HAP-1 (cell line): Measurements from ENCODE around the gene ZNF532.

Source experiments
- DNase-seq, 2 experiments: peaks; one replicate each; pipeline ENCODE4 v3.0.0-alpha.2; 2016 to 2020; ENCODE audit warnings: low spot score in 2 of 2
- H3K27me3 ChIP-seq: fragments of 250-450 bp; sonication (Bioruptor Pico); 2 replicates; pipeline ENCODE4 v1.5.1; 2020; ENCODE audit warnings: low read depth, mild to moderate bottlenecking, moderate library complexity
- H3K36me3 ChIP-seq: fragments of 250-450 bp; sonication (Bioruptor Pico); replicated peaks from 2 replicates; pipeline ENCODE4 v1.5.1; 2020; ENCODE audit warnings: mild to moderate bottlenecking
- H3K4me1 ChIP-seq: fragments of 250-450 bp; sonication (Bioruptor Pico); 2 replicates; pipeline ENCODE4 v1.5.1; 2020; ENCODE audit warnings: mild to moderate bottlenecking
- H3K4me3 ChIP-seq: fragments of 250-450 bp; sonication (Bioruptor Pico); 2 replicates; pipeline ENCODE4 v1.5.1; 2020; ENCODE audit warnings: mild to moderate bottlenecking, moderate library complexity
- H3K9me3 ChIP-seq: fragments of 250-450 bp; sonication (Bioruptor Pico); 2 replicates; pipeline ENCODE4 v1.5.1; 2020; ENCODE audit warnings: mild to moderate bottlenecking, moderate library complexity
- in situ Hi-C: fragments of 300-500 bp; cut with MboI; formaldehyde crosslinking; loops from 3 replicates; pipeline ENCODE4 v1.14.3; 2020; ENCODE audit warnings: low sequenced_read_pairs, inconsistent platforms, mixed read lengths

Gene ZNF532

GRCh38 chr18:58998401-58999203, 133.9 kb downstream of the ZNF532 start:
- H3K4me1 ChIP-seq, result peaks cover 38% of the 10 kb centered on the region
- H3K36me3 ChIP-seq, result no peaks in the 10 kb centered on the region
- H3K4me3 ChIP-seq, result no peak overlapping the region
- no peaks in the 10 kb centered on the region for H3K27me3 ChIP-seq
- in situ Hi-C loops, result no loop called here
- no peaks in the 10 kb centered on the region for H3K9me3 ChIP-seq
- DNase-seq, result peak; percentile 36 to 43

DNA sequence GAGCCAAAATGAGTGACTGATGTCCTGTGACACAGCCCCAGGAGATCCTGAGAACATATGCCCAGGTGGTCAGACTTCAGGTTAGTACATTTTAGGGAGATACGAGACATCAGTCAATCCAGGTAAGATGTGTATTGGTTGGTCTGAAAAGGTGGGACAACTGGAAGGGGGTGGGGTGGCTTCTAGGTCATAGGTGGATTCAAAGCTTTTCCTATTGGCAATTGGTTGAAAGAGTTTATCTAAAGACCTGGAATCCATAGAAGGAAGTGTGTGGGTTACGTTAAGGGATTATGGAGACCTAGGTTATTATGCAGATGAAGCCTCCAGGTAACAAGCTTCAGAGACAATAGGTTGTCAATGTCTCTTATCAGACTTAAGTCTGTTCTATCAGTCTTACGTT, 136.5 kb downstream of the ZNF532 start:
- H3K4me1 ChIP-seq, result peaks cover 33% of the 10 kb centered on the region

GRCh38 chr18:59001721-59002120, 137.0 kb downstream of the ZNF532 start:
- H3K4me1 ChIP-seq, result peaks cover 29% of the 10 kb centered on the region
- H3K9me3 ChIP-seq, result no peaks in the 10 kb centered on the region
- no peaks in the 10 kb centered on the region for H3K36me3 ChIP-seq
- H3K27me3 ChIP-seq, result no peaks in the 10 kb centered on the region
- DNase-seq, result peak in 1 of 2 experiments; percentile 9
- in situ Hi-C loops, result no loop called here
- no peak overlapping the region for H3K4me3 ChIP-seq

More for the DNA sequence above, 136.5 kb downstream of the ZNF532 start:
- Histone ChIP-seq H3K4me3 (no peak overlapping the region), H3K27me3 (no peaks in the 10 kb centered on the region), H3K9me3 (no peaks in the 10 kb centered on the region), H3K36me3 (no peaks in the 10 kb centered on the region)
- in situ Hi-C loops, result no loop called here
- DNase-seq, result no peak

DNA sequence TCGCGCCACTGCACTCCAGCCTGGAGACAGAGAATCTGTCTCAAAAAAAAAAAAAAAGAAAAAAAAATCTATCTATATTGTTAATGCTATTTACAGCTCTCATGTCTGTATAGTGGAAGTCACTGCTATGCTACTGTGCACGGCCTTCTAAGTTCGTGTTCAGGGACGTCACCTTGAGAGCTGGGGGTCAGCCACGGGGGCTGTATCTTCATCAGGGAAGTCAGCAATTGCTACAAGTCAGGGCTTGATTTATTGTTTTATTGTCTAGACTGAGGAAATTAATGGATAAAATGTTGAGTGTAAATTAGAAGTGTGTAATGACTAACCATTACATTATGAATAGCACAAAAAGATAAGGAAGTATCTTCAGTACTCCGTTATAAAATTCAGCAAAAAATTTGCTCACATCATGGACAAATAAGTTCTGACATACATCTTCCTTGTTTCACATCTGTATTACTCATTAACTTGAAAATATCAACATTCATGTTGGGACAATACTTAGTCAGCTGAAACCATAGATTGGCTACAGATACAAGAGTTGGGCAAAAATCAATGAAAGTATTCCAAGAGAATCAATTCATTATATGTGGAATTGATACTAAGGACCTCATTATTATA, 138.4 kb downstream of the ZNF532 start:
- H3K4me1 ChIP-seq, result peaks cover 16% of the 10 kb centered on the region
- no peak overlapping the region for H3K4me3 ChIP-seq
- peaks cover 6% of the 10 kb centered on the region; the same call in 1 of the 2 replicates for H3K9me3 ChIP-seq
- in situ Hi-C loops, result no loop called here
- H3K27me3 ChIP-seq, result no peaks in the 10 kb centered on the region
- DNase-seq, result no peak
- no peaks in the 10 kb centered on the region for H3K36me3 ChIP-seq

DNA sequence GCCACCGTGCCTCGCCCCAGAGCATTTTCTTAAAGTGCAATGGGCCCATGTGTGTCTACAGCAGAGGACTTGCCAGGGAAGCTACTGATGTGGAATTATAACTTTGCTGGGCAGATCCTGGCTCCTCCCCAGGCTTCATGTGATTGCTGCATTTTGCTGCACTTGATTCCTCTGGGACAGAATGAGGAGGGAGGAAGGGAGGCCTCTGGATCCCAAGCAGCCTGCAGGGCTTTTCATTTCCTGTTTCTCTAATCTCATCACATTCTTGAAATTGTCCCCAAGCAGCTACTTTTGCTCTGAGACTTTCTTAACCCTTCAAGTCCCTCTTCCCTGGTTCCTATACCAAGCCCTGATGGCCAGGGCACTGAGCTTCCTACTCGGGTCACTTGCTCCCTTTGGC, 140.6 kb downstream of the ZNF532 start:
- DNase-seq, result peak in 1 of 2 experiments; percentile 36
- Histone ChIP-seq H3K27me3 (no peaks in the 10 kb centered on the region), H3K36me3 (no peaks in the 10 kb centered on the region), H3K4me1 (peaks cover 9% of the 10 kb centered on the region), H3K9me3 (peaks cover 6% of the 10 kb centered on the region; the same call in 1 of the 2 replicates), H3K4me3 (no peak overlapping the region)
- in situ Hi-C loops, result no loop called here

GRCh38 chr18:59006461-59007067, 141.9 kb downstream of the ZNF532 start:
- H3K4me3 ChIP-seq, result no peak overlapping the region
- H3K9me3 ChIP-seq, result peaks cover 6% of the 10 kb centered on the region; the same call in 1 of the 2 replicates
- H3K27me3 ChIP-seq, result no peaks in the 10 kb centered on the region
- in situ Hi-C loops, result no loop called here
- no peaks in the 10 kb centered on the region for H3K36me3 ChIP-seq
- DNase-seq, result no peak
- H3K4me1 ChIP-seq, result peaks cover 3% of the 10 kb centered on the region

GRCh38 chr18:59008302-59008974, 143.8 kb downstream of the ZNF532 start:
- no peaks in the 10 kb centered on the region; the same call in 1 of the 2 replicates for H3K4me1 ChIP-seq
- in situ Hi-C loops, result no loop called here
- H3K9me3 ChIP-seq, result peaks cover 6% of the 10 kb centered on the region; the same call in 1 of the 2 replicates
- H3K4me3 ChIP-seq, result no peak overlapping the region
- no peaks in the 10 kb centered on the region for H3K36me3 ChIP-seq
- DNase-seq, result no peak
- H3K27me3 ChIP-seq, result no peaks in the 10 kb centered on the region

DNA sequence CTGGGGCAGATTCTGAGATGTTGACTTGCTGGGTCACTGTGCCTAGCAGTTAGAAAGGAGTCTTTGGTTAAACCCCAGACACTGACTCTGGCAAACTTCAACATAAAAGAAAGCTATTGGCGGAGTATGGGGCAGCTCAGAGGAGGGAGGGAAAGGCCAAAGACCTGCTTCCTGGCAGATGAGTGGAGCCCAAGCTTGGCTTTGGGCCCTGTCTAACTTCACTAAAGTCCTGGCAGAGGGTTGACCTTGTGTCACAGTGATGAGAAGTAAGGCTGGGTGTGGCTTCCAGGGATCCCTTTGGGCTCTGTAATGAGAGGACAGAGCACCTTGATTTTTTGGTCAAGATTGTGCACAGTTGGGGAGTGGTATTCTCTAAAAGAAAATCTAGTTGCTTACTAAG, 145.2 kb downstream of the ZNF532 start:
- in situ Hi-C loops, result no loop called here
- Histone ChIP-seq H3K4me3 (no peak overlapping the region), H3K4me1 (no peaks in the 10 kb centered on the region; the same call in 1 of the 2 replicates), H3K9me3 (peaks cover 6% of the 10 kb centered on the region; the same call in 1 of the 2 replicates), H3K36me3 (no peaks in the 10 kb centered on the region), H3K27me3 (no peaks in the 10 kb centered on the region)
- DNase-seq, result no peak

- no peaks in the 10 kb centered on the region for H3K27me3 ChIP-seq
- H3K4me1 ChIP-seq, result no peaks in the 10 kb centered on the region; the same call in 1 of the 2 replicates
- H3K36me3 ChIP-seq, result no peaks in the 10 kb centered on the region
- no peak overlapping the region for H3K4me3 ChIP-seq
- in situ Hi-C loops, result no loop called here
- peaks cover 6% of the 10 kb centered on the region; the same call in 1 of the 2 replicates for H3K9me3 ChIP-seq
- DNase-seq, result no peak
Observed at GRCh38 chr18:59011289-59011688, 146.6 kb downstream of the ZNF532 start.

DNA sequence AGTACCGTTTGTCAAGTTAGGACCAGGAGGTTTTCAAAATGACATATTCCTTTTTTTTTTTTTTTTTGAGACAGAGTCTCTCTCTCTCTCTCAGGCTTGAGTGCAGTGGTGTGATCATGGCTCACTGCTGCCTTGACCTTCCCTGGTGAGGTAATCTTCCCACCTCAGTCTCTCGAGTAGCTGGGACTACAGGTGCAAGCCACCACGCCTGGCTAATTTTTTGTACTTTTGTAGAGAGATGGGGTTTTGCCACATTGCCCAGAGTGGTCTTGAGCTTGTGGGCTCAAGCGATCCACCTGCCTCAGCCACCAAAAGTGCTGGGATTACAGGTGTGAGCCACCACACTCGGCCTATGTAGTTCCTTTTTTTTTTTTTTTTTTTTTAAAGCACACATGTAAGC, 147.1 kb downstream of the ZNF532 start:
- Histone ChIP-seq H3K36me3 (no peaks in the 10 kb centered on the region), H3K4me3 (no peak overlapping the region), H3K9me3 (peaks cover 6% of the 10 kb centered on the region; the same call in 1 of the 2 replicates), H3K4me1 (no peaks in the 10 kb centered on the region; the same call in 1 of the 2 replicates), H3K27me3 (no peaks in the 10 kb centered on the region)
- no peak for DNase-seq
- in situ Hi-C loops, result no loop called here

GRCh38 chr18:59012815-59013705, 148.4 kb downstream of the ZNF532 start:
- H3K4me1 ChIP-seq, result no peaks in the 10 kb centered on the region; the same call in 1 of the 2 replicates
- in situ Hi-C loops, result no loop called here
- H3K4me3 ChIP-seq, result no peak overlapping the region
- DNase-seq, result no peak
- H3K27me3 ChIP-seq, result no peaks in the 10 kb centered on the region
- no peaks in the 10 kb centered on the region; the same call in 1 of the 2 replicates for H3K9me3 ChIP-seq
- no peaks in the 10 kb centered on the region for H3K36me3 ChIP-seq

DNA sequence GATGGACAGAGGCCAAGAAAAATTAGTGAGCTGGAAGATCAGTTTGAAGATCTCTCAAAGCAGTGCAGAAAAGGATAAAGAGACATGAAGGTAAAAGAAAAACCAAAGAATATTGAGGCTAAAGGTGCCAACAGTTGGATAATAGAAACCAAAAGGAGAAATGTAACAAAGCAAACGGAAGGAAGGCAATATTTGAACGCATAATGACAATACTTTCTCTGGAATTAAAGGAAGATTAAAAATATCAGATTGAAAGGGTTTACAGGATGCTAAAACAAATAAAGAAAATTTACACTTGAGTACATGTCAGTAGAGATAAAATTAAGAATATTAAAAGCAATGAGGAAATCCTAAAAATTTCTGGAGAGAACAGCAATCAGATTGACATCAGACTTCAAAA, 149.1 kb downstream of the ZNF532 start:
- Histone ChIP-seq H3K9me3 (no peaks in the 10 kb centered on the region; the same call in 1 of the 2 replicates), H3K27me3 (no peaks in the 10 kb centered on the region), H3K4me3 (no peak overlapping the region), H3K36me3 (no peaks in the 10 kb centered on the region), H3K4me1 (no peaks in the 10 kb centered on the region)
- in situ Hi-C loops, result no loop called here
- no peak for DNase-seq
